ENCODE measurements around the gene OR1Q1.
A peak's percentile ranks its signal among the peaks of the same experiment; 100 is the strongest.
"Not testable (repeated sequence)": the region's sequence is repeated elsewhere in the genome, so short reads cannot be mapped to it uniquely, and the experiment has no call there.

OR1Q1 gene

DNA sequence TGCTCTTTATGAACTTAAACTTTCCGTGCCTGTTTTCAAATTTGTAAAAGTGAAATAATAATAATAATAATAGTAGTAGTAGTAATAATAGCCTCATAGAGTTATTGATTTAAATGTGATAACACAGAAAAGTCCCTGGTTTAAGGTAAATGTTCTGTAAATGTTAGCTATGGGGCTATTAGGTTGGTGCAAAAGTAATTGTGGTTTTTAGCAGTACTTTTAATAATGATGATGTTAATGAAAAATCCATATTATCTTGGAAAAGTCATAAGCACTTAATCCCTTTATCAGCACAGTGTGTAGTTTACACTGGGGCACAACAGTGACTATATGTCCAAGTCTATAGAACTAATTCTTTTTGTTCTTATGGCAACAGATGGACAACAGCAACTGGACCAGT lies at the start of gene OR1Q1:
OR1Q1 (plus strand) TSS at position 377 of the 400 bp plus-strand sequence; CDS start at position 377, 0 bp downstream.
- Mint-ChIP-seq H3K4me3 (no peak within 1 kb of the TSS), H3K9me3 (peaks cover 0 to 3% of the 10 kb centered on the region in 2 donors), H3K36me3 (peaks cover 0 to 3% of the 10 kb centered on the region in 2 donors), H3K27me3 (peaks cover 24 to 29% of the 10 kb centered on the region in 2 donors), H3K4me1 (no peaks in the 10 kb centered on the region), H3K27ac (no peak within 1 kb of the TSS)
- DNase-seq, result no peak
- ATAC-seq (replicated peaks), result no peak

GRCh38 chr9:122567901-122568300 lies 46.6 kb upstream of the OR1Q1 start:
- DNase-seq (no peak), ATAC-seq (replicated peaks) (no peak)
- peaks cover 25 to 28% of the 10 kb centered on the region in 2 donors for H3K27me3 Mint-ChIP-seq
- no peak overlapping the region for H3K27ac Mint-ChIP-seq
- no peaks in the 10 kb centered on the region for H3K36me3 Mint-ChIP-seq
- no peak overlapping the region for H3K4me3 Mint-ChIP-seq
- H3K9me3 Mint-ChIP-seq, result peaks cover 0 to 5% of the 10 kb centered on the region in 2 donors
- H3K4me1 Mint-ChIP-seq, result no peaks in the 10 kb centered on the region

DNA sequence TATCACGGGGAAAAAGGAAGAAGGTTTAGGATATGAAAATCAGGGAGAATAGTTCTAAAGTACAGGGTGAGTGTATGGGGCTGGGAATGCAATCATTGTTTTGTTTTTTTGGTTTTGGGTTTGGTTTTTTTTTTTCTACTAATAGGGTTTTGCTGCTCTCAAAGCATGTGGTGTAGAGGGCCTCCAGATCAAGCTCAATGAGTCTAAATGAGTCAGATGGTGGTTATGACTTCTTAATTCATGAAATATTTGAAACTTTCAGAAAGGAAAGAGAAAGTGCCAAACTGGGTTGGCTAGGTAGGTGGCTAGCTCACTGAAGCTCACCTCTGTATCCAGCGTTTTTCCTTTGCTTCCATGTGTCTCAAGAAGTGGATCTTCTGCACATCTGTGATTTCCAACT lies 42.1 kb upstream of the OR1Q1 start:
- ATAC-seq (replicated peaks) (peak in 1 of 2 donors; percentile 25), DNase-seq (no peak)
- Mint-ChIP-seq H3K4me3 (no peak overlapping the region), H3K9me3 (peaks cover 0 to 2% of the 10 kb centered on the region in 2 donors), H3K27ac (no peak overlapping the region), H3K4me1 (no peaks in the 10 kb centered on the region), H3K27me3 (peaks cover 12 to 20% of the 10 kb centered on the region in 2 donors), H3K36me3 (no peaks in the 10 kb centered on the region)

GRCh38 chr9:122579874-122580273 lies 34.7 kb upstream of the OR1Q1 start:
- H3K36me3 Mint-ChIP-seq, result no peaks in the 10 kb centered on the region
- peaks cover 3 to 17% of the 10 kb centered on the region in 2 donors for H3K27me3 Mint-ChIP-seq
- peaks cover 0 to 2% of the 10 kb centered on the region in 2 donors for H3K9me3 Mint-ChIP-seq
- no peaks in the 10 kb centered on the region for H3K4me1 Mint-ChIP-seq
- no peak overlapping the region for H3K4me3 Mint-ChIP-seq
- no peak for DNase-seq
- ATAC-seq (replicated peaks), result no peak
- H3K27ac Mint-ChIP-seq, result no peak overlapping the region

- Mint-ChIP-seq H3K27me3 (peaks cover 3 to 17% of the 10 kb centered on the region in 2 donors), H3K9me3 (peaks cover 0 to 2% of the 10 kb centered on the region in 2 donors), H3K36me3 (no peaks in the 10 kb centered on the region), H3K4me3 (no peak overlapping the region), H3K27ac (no peak overlapping the region), H3K4me1 (no peaks in the 10 kb centered on the region)
- DNase-seq (no peak), ATAC-seq (replicated peaks) (no peak)
These were observed 34.2 kb upstream of the OR1Q1 start for GRCh38 chr9:122580360-122580759.

GRCh38 chr9:122583284-122583683 lies 31.3 kb upstream of the OR1Q1 start, which contains the start of gene OR1L8:
Gene OR1L8 (minus strand): TSS chr9:122583384. CDS start chr9:122568477, 14,907 bp downstream.
- ATAC-seq (replicated peaks); H3K36me3 Mint-ChIP-seq; H3K4me3 Mint-ChIP-seq; DNase-seq; H3K27ac Mint-ChIP-seq; H3K9me3 Mint-ChIP-seq; H3K4me1 Mint-ChIP-seq: not testable (repeated sequence)
- H3K27me3 Mint-ChIP-seq, result peaks cover 0 to 12% of the 10 kb centered on the region in 2 donors

DNA sequence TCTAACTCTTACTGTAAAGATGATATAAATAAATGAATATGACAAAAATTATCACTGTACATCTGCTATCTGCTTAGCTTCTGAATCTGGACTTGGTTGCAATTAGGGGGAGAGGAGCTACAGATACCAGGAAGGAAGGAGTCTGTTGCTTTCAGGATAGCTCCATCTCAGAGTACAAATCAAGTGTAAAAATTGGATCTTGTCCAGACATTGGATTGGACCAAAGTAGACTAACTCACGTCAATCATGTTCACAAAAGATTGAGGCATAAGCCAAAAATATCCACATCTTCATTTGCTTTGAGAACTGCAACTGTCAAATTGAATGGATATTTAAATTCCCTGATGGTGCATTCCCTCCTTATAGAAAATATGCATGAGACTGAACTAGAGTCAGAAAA lies 8.8 kb upstream of the OR1Q1 start:
- no peak overlapping the region for H3K27ac Mint-ChIP-seq
- H3K4me3 Mint-ChIP-seq, result no peak overlapping the region
- H3K27me3 Mint-ChIP-seq, result peaks cover 25 to 31% of the 10 kb centered on the region in 2 donors
- peaks cover 5 to 7% of the 10 kb centered on the region in 2 donors for H3K9me3 Mint-ChIP-seq
- no peaks in the 10 kb centered on the region for H3K4me1 Mint-ChIP-seq
- no peak for ATAC-seq (replicated peaks)
- no peak for DNase-seq
- H3K36me3 Mint-ChIP-seq, result no peaks in the 10 kb centered on the region

DNA sequence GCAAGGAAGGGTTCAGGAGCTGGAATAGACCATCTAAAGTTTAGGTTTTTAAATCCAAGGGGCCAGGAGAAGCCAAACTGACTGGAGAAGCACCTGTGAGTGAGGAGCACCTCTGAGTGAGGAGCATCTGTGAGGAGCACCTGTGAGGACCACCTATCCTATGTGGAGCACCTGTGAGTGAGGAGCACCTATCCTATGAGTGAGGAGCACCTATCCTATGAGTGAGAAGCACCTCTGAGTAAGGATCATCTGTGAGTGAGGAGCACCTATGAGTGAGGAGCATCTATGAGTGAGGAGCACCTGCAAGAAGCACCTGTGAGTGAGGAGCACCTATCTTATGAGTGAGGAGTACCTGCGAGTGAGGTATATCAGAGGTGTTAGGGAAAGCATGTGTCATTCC lies 8.0 kb upstream of the OR1Q1 start:
- Mint-ChIP-seq H3K27me3 (peaks cover 28 to 31% of the 10 kb centered on the region in 2 donors), H3K27ac (no peak overlapping the region), H3K4me3 (no peak overlapping the region), H3K9me3 (peaks cover 0 to 3% of the 10 kb centered on the region in 2 donors), H3K4me1 (no peaks in the 10 kb centered on the region), H3K36me3 (no peaks in the 10 kb centered on the region)
- DNase-seq (no peak), ATAC-seq (replicated peaks) (no peak)

GRCh38 chr9:122609804-122610203 lies 4.7 kb upstream of the OR1Q1 start:
- Mint-ChIP-seq H3K27ac (no peak overlapping the region), H3K4me1 (no peaks in the 10 kb centered on the region), H3K27me3 (peaks cover 21 to 25% of the 10 kb centered on the region in 2 donors), H3K36me3 (no peaks in the 10 kb centered on the region), H3K4me3 (no peak overlapping the region), H3K9me3 (no peaks in the 10 kb centered on the region)
- no peak for DNase-seq
- ATAC-seq (replicated peaks), result no peak

DNA sequence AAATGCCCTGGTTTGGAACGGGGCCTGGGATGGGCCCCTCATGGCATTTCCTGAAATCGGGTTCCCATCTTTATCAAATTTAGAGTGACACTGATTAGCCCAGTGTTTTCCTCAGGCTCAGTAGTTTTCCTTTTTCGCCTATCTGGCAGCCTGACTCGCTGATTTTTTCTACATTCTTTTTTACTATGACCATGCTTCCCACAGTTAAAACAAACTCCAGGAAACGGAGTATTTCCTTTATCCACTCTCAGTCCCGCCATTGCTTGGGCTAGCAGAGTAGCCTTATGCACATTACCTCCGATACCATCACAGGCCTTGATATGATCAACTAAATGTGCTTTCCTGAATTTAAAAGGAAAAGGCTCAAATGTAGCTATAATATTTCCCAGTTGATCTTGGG lies 5.5 kb downstream of the OR1Q1 start:
- H3K4me1 Mint-ChIP-seq, result no peaks in the 10 kb centered on the region
- H3K36me3 Mint-ChIP-seq, result peaks cover 0 to 3% of the 10 kb centered on the region in 2 donors
- no peak for ATAC-seq (replicated peaks)

DNA sequence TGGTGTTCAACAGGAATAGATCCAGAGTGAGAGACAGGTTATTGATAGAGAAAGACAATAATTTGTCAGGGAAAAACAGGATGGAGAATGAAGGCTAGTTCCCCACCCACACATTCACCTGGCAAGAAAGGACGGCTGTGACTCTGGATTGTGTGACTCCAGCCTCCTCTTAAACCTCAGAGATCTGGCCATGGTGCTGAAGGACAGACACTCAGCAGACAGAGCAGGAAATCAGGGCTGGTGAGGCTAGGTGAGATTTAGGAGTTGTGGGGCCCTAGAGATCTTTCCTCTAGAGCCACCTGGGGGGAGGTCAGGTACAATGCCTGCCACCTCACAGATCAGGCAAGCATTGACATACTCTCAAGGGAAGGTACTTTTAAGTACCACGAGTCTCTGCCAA lies 27.7 kb downstream of the OR1Q1 start:
- DNase-seq (no peak), ATAC-seq (replicated peaks) (no peak)
- no peak overlapping the region for H3K4me3 Mint-ChIP-seq
- peaks cover 24 to 45% of the 10 kb centered on the region in 2 donors for H3K27me3 Mint-ChIP-seq
- no peak overlapping the region for H3K27ac Mint-ChIP-seq
- H3K36me3 Mint-ChIP-seq, result no peaks in the 10 kb centered on the region
- H3K4me1 Mint-ChIP-seq, result no peaks in the 10 kb centered on the region
- peaks cover 10 to 12% of the 10 kb centered on the region in 2 donors for H3K9me3 Mint-ChIP-seq

More for the DNA sequence above, 5.5 kb downstream of the OR1Q1 start:
- no peak for DNase-seq
- H3K27me3 Mint-ChIP-seq, result peaks cover 31 to 36% of the 10 kb centered on the region in 2 donors
- no peak overlapping the region for H3K27ac Mint-ChIP-seq
- H3K9me3 Mint-ChIP-seq, result peaks cover 0 to 3% of the 10 kb centered on the region in 2 donors
- no peak overlapping the region for H3K4me3 Mint-ChIP-seq

- no peaks in the 10 kb centered on the region for H3K36me3 Mint-ChIP-seq
- peaks cover 4% of the 10 kb centered on the region in 2 donors for H3K9me3 Mint-ChIP-seq
- H3K27me3 Mint-ChIP-seq, result peaks cover 13 to 21% of the 10 kb centered on the region in 2 donors
- no peaks in the 10 kb centered on the region for H3K4me1 Mint-ChIP-seq
- H3K4me3 Mint-ChIP-seq, result no peak overlapping the region
- H3K27ac Mint-ChIP-seq, result no peak overlapping the region
- no peak for DNase-seq
- ATAC-seq (replicated peaks), result no peak
These were observed 41.8 kb downstream of the OR1Q1 start for GRCh38 chr9:122656378-122656777.

GRCh38 chr9:122657527-122657926 lies 43.0 kb downstream of the OR1Q1 start, which contains the start of gene OR1B1:
Gene OR1B1 (minus strand): TSS chr9:122657627.
- no peak within 1 kb of the TSS for H3K4me3 Mint-ChIP-seq
- no peaks in the 10 kb centered on the region for H3K4me1 Mint-ChIP-seq
- no peak within 1 kb of the TSS for H3K27ac Mint-ChIP-seq
- H3K9me3 Mint-ChIP-seq, result peaks cover 4% of the 10 kb centered on the region in 2 donors
- no peak for ATAC-seq (replicated peaks)
- peaks cover 22 to 30% of the 10 kb centered on the region in 2 donors for H3K27me3 Mint-ChIP-seq
- H3K36me3 Mint-ChIP-seq, result no peaks in the 10 kb centered on the region
- DNase-seq, result no peak

GRCh38 chr9:122661416-122661815 lies 46.9 kb downstream of the OR1Q1 start, which contains the start of gene OR1L1:
Gene OR1L1 (plus strand): TSS chr9:122661716. CDS start chr9:122661716, 0 bp downstream.
- no peak within 1 kb of the TSS for H3K4me3 Mint-ChIP-seq
- ATAC-seq (replicated peaks) (no peak), DNase-seq (no peak)
- H3K4me1 Mint-ChIP-seq, result no peaks in the 10 kb centered on the region
- peaks cover 30 to 38% of the 10 kb centered on the region in 2 donors for H3K27me3 Mint-ChIP-seq
- no peak within 1 kb of the TSS for H3K27ac Mint-ChIP-seq
- H3K9me3 Mint-ChIP-seq, result peaks cover under 1 to 8% of the 10 kb centered on the region in 2 donors
- H3K36me3 Mint-ChIP-seq, result no peaks in the 10 kb centered on the region
